IPS-NIHi7 (cell line): ENCODE data around the gene NPPA.
"Not testable (repeated sequence)": the region's sequence is repeated elsewhere in the genome, so short reads cannot be mapped to it uniquely, and the experiment has no call there.

Source experiments
- DNase-seq: peaks from one replicate; pipeline ENCODE4 v3.0.0; 2012; ENCODE audit warnings: mixed read lengths; ENCODE audit errors: extremely low spot score

Gene NPPA

DNA sequence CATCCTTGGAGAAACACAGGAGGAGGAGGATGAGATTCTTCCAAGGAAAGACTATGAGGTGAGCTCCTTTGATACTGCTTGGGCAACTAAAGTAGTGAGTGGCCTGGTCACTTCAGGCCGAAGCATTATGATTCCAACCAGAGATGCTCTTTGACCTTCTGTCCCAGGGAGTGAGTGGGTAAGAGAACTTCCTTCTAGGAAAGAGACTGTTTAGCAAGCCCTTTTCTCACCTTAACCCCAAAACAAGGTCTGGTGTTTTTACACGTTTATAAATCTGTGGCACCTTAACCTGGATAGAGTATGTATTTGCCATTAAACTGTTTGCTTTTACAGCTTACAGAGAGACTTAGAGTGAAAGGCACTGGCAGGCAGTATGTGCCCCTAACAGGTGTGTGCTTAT is 40.5 kb downstream of the NPPA start:
- no peak for DNase-seq

DNA sequence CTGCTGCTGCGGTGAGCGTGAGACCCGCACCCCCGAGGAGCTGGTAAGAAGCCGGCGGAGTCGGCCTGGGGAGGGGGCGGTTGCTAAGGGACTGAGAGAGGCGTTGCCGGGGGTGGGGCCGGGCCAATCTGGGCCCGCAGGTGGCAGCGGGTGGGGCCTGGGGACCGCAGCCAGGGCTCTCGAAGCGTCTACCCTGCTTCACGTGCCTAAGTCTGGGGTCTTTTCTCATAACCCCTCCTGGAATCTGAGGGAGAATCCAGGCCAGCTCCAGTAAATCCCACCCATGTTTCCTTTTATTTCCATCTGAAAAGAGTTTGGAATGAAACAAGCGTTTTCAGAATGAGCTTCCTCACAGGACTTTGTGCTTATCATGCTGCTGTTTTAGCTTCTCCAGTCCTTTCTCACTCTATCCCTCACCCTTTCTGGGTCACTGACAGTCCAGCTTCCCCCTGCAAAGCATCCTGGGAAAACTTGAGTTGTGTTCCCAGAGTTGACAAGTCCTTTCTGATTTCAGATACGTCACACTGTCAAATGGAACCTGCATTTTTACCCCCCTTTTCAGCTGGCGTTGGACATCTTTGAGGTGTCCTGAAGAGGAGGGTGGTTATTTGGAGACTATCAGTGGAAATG is 41.2 kb downstream of the NPPA start:
- no peak for DNase-seq

DNA sequence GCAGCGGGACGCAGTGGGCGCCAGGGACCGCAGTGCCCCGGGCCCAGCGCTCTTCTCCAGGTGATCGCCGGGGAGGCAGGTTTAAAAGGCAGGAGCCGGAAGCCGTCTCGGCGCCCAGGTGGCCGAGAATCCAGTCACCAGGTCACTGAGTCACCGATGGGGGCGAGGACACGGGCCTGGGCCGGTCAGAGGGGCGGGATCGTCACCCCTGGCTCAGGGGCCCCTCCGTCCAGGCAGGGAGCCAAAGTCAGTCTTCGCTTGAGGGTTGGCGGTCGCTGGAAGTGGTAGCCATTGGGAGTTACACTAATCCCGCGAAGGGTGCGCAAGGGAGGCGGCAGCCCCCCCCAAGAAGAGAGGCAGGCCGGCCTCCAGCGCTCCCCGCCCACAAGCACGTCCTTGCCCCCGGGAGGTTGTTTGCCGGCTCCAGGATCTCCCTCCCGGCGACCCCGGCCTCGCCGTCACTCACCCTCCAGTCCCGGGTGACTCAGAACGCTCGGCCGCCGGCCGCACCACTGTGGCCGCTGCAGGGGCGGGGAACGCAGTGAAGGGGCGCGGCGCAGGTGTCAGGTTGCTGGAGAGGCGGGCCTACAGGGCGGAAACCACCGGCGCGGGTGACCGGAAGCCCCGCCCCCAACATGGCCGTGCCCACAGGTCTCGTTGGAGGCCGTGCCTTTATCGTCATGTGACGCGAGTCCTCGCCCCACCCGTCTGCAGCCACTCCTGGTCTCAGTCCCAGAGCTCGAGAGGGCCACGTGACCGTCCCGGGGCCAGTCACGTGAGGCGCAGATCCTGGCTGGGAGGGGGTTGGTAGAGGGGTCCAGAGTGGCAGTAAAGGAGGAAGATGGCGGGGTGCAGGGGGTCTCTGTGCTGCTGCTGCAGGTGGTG is 41.9 kb downstream of the NPPA start, which contains the start of the genes CLCN6 and MTHFR:
Gene CLCN6 (plus strand): TSS at position 770 of the 885 bp plus-strand sequence. CDS start 72 bp downstream, at position 842.
Gene MTHFR (minus strand): TSS at position 543 of the 885 bp plus-strand sequence. CDS start 2,848 bp downstream, outside the sequence.
- DNase-seq: peak; percentile 99

DNA sequence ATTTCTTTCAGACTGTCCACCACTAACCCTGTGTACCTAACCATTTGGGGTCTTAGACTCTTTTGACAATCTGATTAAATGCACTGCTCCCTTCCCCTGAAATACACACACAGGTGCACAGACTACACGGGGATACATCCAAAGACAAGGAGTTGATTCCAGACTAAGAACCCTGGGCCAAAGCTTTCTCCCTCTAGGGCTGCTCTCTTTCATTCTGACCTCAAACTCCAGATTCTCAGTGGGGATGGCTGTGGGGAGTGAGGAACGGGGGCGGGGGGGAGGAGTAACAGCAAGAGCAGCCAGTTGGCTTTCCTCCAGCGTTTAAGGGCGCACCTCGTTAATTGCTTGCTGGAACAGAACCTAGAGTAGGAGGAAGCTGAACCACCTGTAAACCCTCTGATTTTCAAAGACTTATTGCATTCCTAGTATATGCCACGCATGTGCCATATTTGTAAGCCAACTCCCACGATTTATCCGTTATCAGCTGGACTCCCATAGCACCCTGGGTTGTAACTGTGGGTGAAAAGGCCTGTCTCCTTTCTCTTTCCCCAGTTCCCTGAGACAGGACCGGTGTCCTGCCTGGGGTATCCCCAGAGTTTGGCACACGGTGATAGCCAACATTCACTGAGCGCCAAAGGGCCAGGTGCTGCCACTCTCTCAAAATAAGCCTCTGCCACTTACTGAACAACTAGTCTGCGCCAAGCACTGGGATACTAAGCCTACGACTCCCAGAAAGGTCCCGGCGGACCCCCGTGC is 42.7 kb downstream of the NPPA start:
- DNase-seq: no peak

DNA sequence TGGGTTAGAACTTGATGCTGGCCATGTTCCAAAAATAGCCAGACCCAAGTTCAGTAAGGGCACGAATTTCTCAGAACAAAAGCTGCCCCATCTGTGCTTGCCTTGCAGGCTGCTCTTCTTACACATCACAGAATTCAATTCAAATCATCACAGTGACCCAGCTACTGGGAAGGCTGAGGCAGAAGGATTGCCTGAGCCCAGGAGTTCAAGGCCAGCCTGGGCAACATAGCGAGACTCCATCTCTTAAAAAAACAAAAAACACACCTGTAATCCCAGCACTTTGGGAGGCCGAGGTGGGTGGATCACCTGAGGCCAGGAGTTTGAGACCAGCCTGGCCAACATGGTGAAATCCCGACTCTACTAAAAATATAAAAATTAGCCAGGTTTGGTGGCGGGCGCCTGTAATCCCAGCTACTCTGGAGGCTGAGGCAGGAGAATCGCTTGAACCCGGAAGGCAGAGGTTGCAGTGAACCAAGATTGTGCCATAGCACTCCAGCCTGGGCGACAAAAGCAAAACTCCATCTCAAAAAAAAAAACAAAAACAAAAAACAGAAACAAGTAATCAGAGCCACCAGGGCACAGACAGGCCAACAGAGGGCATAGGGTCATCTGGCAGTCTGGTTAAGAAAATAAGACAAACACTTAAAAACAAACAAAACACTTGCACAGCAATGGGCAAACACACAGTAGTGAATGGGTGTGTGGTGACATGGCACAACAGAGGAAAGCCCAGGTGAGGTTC is 43.5 kb downstream of the NPPA start:
- not testable (repeated sequence) for DNase-seq

DNA sequence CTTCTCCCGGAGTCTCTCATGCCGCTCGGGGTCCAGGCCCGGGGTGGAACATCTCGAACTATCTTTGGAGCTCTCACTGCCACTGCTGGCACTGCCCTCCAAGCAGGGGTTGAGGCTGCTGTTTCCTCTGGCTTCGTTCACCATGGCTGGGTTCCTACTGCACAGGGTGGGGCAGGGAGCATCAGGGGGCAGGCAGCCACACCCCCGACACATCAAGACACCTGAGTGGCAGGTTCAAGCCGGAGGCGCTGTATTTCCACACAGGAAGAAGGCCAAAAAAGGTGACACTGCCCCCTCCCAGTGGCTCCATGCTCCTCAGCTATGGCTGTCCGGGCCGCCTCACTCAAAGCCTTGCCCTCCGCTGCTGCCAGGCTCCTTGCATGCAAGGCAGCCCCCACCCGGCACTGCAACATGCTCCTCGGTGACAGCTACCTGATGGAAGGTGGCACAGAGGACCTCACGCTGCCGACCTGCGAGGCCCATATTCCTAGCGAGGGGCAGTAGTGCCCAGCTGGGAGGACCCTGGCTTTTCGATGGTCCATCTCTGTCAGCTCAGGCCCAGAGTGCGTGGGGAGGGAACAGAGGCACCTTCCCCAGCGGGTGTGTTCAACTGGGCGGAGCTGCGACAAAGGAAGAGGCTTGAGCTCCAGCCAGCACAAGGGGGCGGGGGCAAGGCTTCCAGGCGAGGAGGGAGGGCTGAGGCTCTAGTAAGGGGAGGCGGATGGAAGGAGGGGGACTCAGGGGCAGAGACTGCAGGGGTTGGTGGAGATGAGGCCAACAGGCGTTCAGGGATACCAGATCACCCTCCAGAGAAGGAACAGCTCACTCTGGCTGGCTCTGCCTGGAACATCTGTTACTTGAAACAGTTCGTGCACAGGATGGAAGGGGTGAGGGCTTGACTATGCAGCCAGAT is 44.4 kb downstream of the NPPA start:
- peak; percentile 95 for DNase-seq

DNA sequence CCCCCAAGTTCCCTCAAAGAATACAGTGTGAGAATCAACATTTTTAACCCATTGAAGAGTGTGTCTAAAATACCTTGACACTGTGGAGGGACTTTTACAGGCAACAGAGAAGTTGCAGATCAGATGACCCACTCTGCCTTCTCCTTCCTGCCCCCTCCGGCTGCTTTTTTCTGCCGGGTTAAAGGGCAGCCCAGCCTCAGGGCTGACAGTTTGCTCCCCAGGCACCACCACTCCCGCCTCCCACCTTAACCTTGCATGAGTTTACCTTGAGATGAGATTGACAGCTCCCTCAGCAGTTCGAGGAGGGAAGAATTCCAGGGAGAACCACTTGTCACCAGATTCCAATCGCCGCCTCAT is 45.0 kb downstream of the NPPA start:
- DNase-seq: peak; percentile 52

DNA sequence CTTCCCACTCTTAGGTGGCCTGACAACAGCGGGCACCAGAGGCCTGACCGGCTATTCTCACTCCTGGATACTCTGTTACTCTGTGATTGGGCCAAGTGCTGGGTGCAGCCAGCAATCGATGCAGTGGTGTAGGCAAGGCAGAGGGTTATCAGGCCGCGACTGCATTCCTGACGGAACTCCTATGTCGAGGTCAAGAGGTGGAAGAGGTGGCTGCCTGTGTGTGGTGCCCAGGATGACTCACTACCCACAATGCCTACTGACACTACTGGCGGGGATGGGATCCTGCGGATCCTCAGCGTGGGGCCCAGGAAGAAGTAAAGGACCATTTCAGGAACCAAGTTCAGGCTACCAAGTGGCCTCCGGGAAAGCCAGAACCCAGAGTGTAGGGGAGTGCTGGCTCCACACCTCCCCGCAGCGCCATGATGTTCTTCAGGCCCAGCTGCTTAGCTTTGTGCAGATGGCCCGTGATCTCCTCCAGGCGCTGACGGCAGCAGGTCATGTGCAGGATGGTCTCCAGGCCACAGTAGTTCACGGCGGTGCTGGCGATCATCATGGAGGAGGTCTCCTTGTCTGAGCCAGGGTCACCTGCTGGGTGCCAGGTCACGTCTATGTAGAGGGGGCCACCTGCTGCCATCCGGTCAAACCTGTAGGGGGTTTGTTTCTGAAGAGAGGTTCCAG is 46.7 kb downstream of the NPPA start:
- DNase-seq: no peak

DNA sequence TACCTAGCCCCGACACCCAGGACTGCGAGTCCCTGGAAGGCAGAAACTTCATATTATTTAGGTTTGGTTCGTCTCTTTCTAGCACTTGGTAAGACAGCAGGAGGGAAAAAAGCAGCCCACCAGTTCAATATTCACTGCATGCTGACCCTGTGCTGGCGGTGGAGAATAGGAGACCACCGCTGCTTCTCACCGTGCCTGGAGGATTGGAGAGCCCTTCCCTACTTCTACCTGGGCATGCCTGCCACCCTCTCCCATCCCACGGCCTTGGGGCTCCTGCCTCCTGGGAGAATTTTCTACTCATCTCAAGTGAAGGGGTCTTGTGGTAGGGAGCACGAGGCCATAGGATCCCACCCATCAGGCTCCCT is 47.2 kb downstream of the NPPA start:
- DNase-seq: no peak

DNA sequence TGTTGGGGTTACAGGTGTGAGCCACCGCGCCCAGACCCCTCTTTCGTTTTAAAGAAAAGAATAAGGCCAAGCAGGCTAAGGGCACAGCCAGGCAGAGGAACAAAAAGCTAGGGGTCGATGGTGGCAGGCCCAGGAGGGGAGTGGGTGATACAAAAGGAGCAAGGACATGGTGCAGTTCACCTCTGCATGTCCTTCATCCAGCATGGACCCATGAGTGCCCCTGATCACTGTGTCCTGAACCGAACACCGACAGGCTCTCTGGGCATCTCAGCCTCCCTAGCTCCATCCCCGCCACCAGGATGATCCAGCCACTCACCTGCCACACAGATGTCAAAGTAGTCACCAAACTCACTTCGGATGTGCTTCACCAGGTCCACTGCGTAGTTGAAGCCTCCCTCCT is 47.7 kb downstream of the NPPA start:
- DNase-seq: no peak

DNA sequence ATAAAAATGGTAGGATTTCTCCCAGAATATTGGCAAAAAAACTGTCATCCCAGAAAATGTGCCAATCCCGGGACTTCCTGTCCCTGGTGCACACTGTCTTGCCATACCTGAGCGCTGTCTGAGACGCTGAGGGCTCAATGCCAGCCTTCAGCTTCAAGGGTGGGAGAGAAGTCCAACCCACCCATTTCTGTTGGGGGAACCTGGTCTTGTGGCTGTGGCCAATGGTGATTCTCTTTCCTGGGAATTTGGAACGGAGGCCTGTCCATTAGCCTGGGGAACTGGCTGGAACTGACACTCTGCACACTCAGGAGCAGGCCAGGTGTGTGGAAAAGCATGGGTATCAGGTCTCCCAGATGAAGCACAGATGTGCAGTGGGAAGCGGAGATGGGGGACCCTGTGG is 48.5 kb downstream of the NPPA start:
- DNase-seq: no peak

DNA sequence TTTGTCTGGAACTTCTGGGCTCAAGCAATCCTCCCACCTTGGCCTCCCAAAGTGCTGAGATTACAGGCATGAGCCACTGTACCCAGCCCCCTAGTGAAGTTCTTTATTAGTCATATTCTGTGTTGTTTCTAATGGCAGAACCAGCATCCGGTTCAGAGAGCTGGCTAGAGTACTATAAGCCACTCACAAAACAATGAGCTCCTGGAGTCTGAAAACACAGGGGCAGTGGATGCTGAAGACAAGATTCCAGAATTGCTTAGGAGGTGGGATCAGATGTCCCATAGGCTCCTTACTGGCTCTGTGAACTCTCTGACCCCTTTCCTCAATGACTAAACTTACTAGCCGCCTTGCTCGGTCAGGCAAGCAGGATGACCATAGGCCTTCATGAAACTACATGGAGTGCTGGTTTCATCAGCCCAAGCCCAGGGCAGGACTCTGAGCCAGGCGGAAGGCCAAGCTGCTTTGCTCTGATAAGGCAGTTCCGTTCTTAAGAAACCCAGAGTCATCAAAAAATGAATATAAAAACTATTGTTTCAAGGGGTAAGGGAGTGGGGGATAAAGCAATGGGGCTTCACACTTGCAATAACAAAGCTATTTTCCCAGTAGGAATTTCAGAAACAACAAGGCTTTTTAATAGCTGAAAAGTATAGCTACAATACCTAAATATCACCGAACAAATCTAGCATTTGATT is 49.9 kb downstream of the NPPA start:
- DNase-seq: no peak

DNA sequence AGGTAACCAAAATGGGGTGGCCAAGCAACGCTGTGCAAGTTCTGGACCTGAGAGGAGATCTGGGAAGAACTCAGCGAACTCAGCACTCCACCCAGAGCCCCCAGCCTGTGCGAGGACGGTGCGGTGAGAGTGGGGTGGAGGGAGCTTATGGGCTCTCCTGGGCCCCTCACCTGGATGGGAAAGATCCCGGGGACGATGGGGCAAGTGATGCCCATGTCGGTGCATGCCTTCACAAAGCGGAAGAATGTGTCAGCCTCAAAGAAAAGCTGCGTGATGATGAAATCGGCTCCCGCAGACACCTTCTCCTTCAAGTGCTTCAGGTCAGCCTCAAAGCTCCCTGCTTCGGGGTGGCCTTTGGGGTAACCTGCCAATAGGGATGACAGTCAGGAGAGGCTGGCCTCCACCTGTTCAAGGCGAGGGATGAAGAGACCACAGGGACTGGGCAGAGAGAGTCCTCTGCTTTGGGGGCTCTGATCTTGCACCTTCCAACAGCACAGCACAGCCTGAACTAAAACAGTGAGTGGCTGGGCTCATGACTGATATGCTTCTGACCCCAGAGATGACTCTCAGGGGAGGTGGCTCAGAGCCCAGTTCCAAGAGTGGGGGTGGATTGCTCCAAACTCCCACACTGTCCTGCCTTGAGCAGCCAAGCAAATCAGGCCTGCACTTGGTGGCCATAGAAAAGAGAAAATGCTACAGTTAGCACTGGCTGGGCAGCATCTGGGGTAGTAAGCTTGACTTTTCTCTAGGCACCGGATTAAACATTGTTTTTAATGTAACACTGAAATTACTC is 51.4 kb downstream of the NPPA start:
- no peak for DNase-seq
